ENCODE measurements around the gene RNF5. TPM values are rescaled to one million over a fixed set of nuclear protein-coding genes. Genes with fewer than 3 reads are reported as not detected.

RNF5 gene
- polyA plus RNA-seq, 1 of the 3 experiments (the other 2 are of a cell fraction) = 110 TPM

- no peak for DNase-seq
- H2AFZ ChIP-seq (ENCODE audit: low read depth) = no peak overlapping the region
- H3K9me2 ChIP-seq = no peaks in the 10 kb centered on the region
- no peaks in the 10 kb centered on the region for H3K79me2 ChIP-seq (ENCODE audit: insufficient read depth)
- H3K36me3 ChIP-seq (replicated peaks in 1 of 2; ENCODE audit: control insufficient read depth in 1 of 2, insufficient read depth in 2 of 2, low read length in 1 of 2) = no peaks in the 10 kb centered on the region
- no peaks in the 10 kb centered on the region for H3K27me3 ChIP-seq (ENCODE audit: insufficient read depth)
- H3K4me3 ChIP-seq (ENCODE audit: low read depth in 2 of 2, low read length in 1 of 2) = no peak overlapping the region
- H3F3A ChIP-seq (replicated peaks; ENCODE audit: insufficient read depth) = peaks cover 3% of the 10 kb centered on the region
- no peak overlapping the region for H3K27ac ChIP-seq (ENCODE audit: low read depth in 2 of 2, low read length in 1 of 2)
- H4K20me1 ChIP-seq (ENCODE audit: insufficient read depth) = no peaks in the 10 kb centered on the region
- CTCF ChIA-PET = no interaction called here
- no peak overlapping the region for H3K9ac ChIP-seq
- H3K4me2 ChIP-seq = no peak overlapping the region
- TF ChIP-seq RFX5 (IDR thresholded peaks at IDR 0.05; ENCODE audit: low read length) = no peak
- TF ChIP-seq YY1 (IDR thresholded peaks at IDR 0.05; ENCODE audit: low read depth) = no peak
- TF ChIP-seq TAF1 (IDR thresholded peaks at IDR 0.05; ENCODE audit: borderline replicate concordance, low read depth, low read length) = no peak
- H3K9me3 ChIP-seq = no peaks in the 10 kb centered on the region
- 100% methylated on average over 4 of the region's 4 CpGs for WGBS (ENCODE audit: low lambda C conversion rate)
- POLR2A ChIA-PET = no interaction called here
- H3K4me1 ChIP-seq (ENCODE audit: control insufficient read depth in 1 of 2, insufficient read depth in 2 of 2, low read depth in 1 of 2, low read length in 1 of 2) = peaks cover 6 to 12% of the 10 kb centered on the region in 2 experiments; a peak in 3 of 4 replicates
These were observed 30.6 kb upstream of the RNF5 start for GRCh38 chr6:32147401-32148132.

GRCh38 chr6:32148289-32149091 lies 29.7 kb upstream of the RNF5 start:
- ChIA-PET CTCF (interaction anchor here (0.6 kb wide), 1 partner anchor 60 kb away, joined by 3 read pairs; no protein-coding TSS in a partner anchor), POLR2A (no interaction called here)
- H3K4me2 ChIP-seq = no peak overlapping the region

More at GRCh38 chr6:32148289-32149091, 29.7 kb upstream of the RNF5 start:
- no peaks in the 10 kb centered on the region for H3K9me3 ChIP-seq
- no peak overlapping the region for H2AFZ ChIP-seq (ENCODE audit: low read depth)
- peaks cover 13 to 21% of the 10 kb centered on the region in 2 experiments; a peak in 3 of 4 replicates for H3K4me1 ChIP-seq (ENCODE audit: control insufficient read depth in 1 of 2, insufficient read depth in 2 of 2, low read depth in 1 of 2, low read length in 1 of 2)
- H3K36me3 ChIP-seq (replicated peaks in 1 of 2; ENCODE audit: control insufficient read depth in 1 of 2, insufficient read depth in 2 of 2, low read length in 1 of 2) = no peaks in the 10 kb centered on the region
- TF ChIP-seq EP300 (IDR thresholded peaks at IDR 0.05; ENCODE audit: borderline replicate concordance in 1 of 2, low read depth in 1 of 2, low read length in 1 of 2) (no peak), FOXJ3 (CRISPR knock-in tag; IDR thresholded peaks at IDR 0.05) (no peak), CHD2 (IDR thresholded peaks at IDR 0.05; ENCODE audit: low read length, partially characterized antibody) (no peak), REST (IDR thresholded peaks at IDR 0.05; ENCODE audit: low read depth, low read length) (no peak), FOSL2 (IDR thresholded peaks at IDR 0.05; ENCODE audit: borderline replicate concordance, low read depth) (no peak), RXRA (IDR thresholded peaks at IDR 0.05; ENCODE audit: borderline replicate concordance, low read depth) (no peak), GABPA (IDR thresholded peaks at IDR 0.05; ENCODE audit: low read depth) (no peak), NFIC (IDR thresholded peaks at IDR 0.05; ENCODE audit: borderline replicate concordance) (no peak), FOXM1 (IDR thresholded peaks at IDR 0.05; ENCODE audit: low read depth) (no peak), JUND (IDR thresholded peaks at IDR 0.05) (no peak), ELF1 (IDR thresholded peaks at IDR 0.05) (no peak), PBX3 (IDR thresholded peaks at IDR 0.05) (no peak), SIN3A (IDR thresholded peaks at IDR 0.05; ENCODE audit: borderline replicate concordance, low read depth, low read length) (no peak), SMC3 (IDR thresholded peaks at IDR 0.05; ENCODE audit: low read depth, low read length) (no peak)
- H3K9me2 ChIP-seq = no peaks in the 10 kb centered on the region
- DNase-seq = peak; percentile 65
- no peaks in the 10 kb centered on the region for H3K79me2 ChIP-seq (ENCODE audit: insufficient read depth)
- peaks cover 4% of the 10 kb centered on the region for H3F3A ChIP-seq (replicated peaks; ENCODE audit: insufficient read depth)
- no peak overlapping the region for H3K9ac ChIP-seq
- H3K4me3 ChIP-seq (ENCODE audit: low read depth in 2 of 2, low read length in 1 of 2) = no peak overlapping the region
- no peak overlapping the region for H3K27ac ChIP-seq (ENCODE audit: low read depth in 2 of 2, low read length in 1 of 2)
- WGBS (ENCODE audit: low lambda C conversion rate) = 89% methylated on average over 35 of the region's 39 CpGs
- no peaks in the 10 kb centered on the region for H3K27me3 ChIP-seq (ENCODE audit: insufficient read depth)
- H4K20me1 ChIP-seq (ENCODE audit: insufficient read depth) = no peaks in the 10 kb centered on the region

Measured in SK-N-SH (cell line).